GM12878 (cell line): ENCODE results near the gene C11orf91. TPM values are rescaled to one million over a fixed set of nuclear protein-coding genes. Genes with fewer than 3 reads are reported as not detected.

ENCODE experiments used
- ATAC-seq: fragments of 200-7000 bp; cut with Tn5 transposase; 3 replicates; pipeline ENCODE4 v1.9.1; 2020; ENCODE audit warnings: mild to moderate bottlenecking, moderate library complexity
- BruUV-seq: library from RNA; stranded (reverse); fragments of 400-500 nt; replicated peaks from 2 replicates; lab custom pipeline; 2021; lab: Mats Ljungman, UMichigan
- CTCF ChIA-PET: fragments of 300-600 bp; sonication (Branson Sonifier 250); formaldehyde crosslinking; extraction: SDS; loops from one replicate; lab custom pipeline; 2021; ENCODE audit warnings: inconsistent platforms; lab: Yijun Ruan, JAX
- POLR2A ChIA-PET: fragments of 350-600 bp; formaldehyde crosslinking; extraction: SDS; loops from one replicate; lab custom pipeline; 2021; ENCODE audit warnings: inconsistent platforms; lab: Charles Lee
- RAD21 ChIA-PET: fragments of 300-600 bp; sonication (Branson Sonifier 250); formaldehyde crosslinking; loops from one replicate; lab custom pipeline; 2023; ENCODE audit warnings: antibody characterized with exemption; ENCODE audit not compliant: unreplicated experiment; lab: Charles Lee
- SMC1A ChIA-PET: fragments of 300-600 bp; sonication (Branson Sonifier 250); formaldehyde crosslinking; loops from one replicate; lab custom pipeline; 2023; ENCODE audit not compliant: unreplicated experiment, uncharacterized antibody; lab: Charles Lee
- DNase-seq: peaks from one replicate; pipeline ENCODE4 v3.0.0-alpha.2; 2011; ENCODE audit warnings: low read depth, low spot score
- FAIRE-seq: peaks from 3 replicates; lab custom pipeline; 2011; peaks lifted over from hg19 to GRCh38; lab: Jason Lieb, UNC
- H2AFZ ChIP-seq: 2 replicates; pipeline ENCODE4 v1.6.0; 2011; ENCODE audit warnings: low read depth, low read length, control low read depth; ENCODE audit not compliant: control insufficient read depth
- H3K27ac ChIP-seq: 2 replicates; pipeline ENCODE4 v1.5.1; 2011; ENCODE audit warnings: control low read depth; ENCODE audit not compliant: control insufficient read depth, insufficient read depth
- H3K27me3 ChIP-seq, 2 experiments: replicated peaks in 1 of 2; 2 replicates each; pipeline versions ENCODE4 v1.6.0 to v1.6.1; 2011; ENCODE audit warnings: low read length in 1 of 2; ENCODE audit not compliant: control insufficient read depth in 2 of 2, insufficient read depth in 2 of 2
- H3K36me3 ChIP-seq, 2 experiments: 2 replicates each; pipeline ENCODE4 v1.5.1; 2011; ENCODE audit warnings: low read length in 1 of 2; ENCODE audit not compliant: control insufficient read depth in 2 of 2, insufficient read depth in 2 of 2
- H3K4me1 ChIP-seq: 2 replicates; pipeline ENCODE4 v1.6.1; 2011; ENCODE audit warnings: mild to moderate bottlenecking, low read length, moderate library complexity, mixed read lengths; ENCODE audit not compliant: control insufficient read depth, insufficient read depth
- H3K4me2 ChIP-seq: 2 replicates; pipeline ENCODE4 v1.6.0; 2011; ENCODE audit warnings: control low read depth; ENCODE audit not compliant: control insufficient read depth, insufficient read depth
- H3K4me3 ChIP-seq: fragments of 200-600 bp; sonication (generic); 2 replicates; pipeline ENCODE4 v1.5.1; 2016
- H3K79me2 ChIP-seq: 2 replicates; pipeline ENCODE4 v1.6.0; 2011; ENCODE audit warnings: low read length; ENCODE audit not compliant: control insufficient read depth, insufficient read depth
- H3K9ac ChIP-seq: 2 replicates; pipeline ENCODE4 v1.8.0; 2011; ENCODE audit warnings: low read length, control low read depth, mixed read lengths; ENCODE audit not compliant: control insufficient read depth, insufficient read depth
- H3K9me3 ChIP-seq: replicated peaks from 3 replicates; pipeline ENCODE4 v1.5.1; 2011; ENCODE audit warnings: mild to moderate bottlenecking, low read length; ENCODE audit not compliant: control insufficient read depth, insufficient read depth
- H4K20me1 ChIP-seq: 2 replicates; pipeline ENCODE4 v1.6.0; 2011; ENCODE audit not compliant: control insufficient read depth, insufficient read depth
- JUNB ChIP-seq: IDR thresholded peaks from 2 replicates; pipeline ENCODE4 v1.6.1; 2016; ENCODE audit warnings: antibody characterized with exemption, mild to moderate bottlenecking
- JUND ChIP-seq: IDR thresholded peaks from 2 replicates; pipeline ENCODE4 v1.6.1; 2012; ENCODE audit warnings: low read depth, mild to moderate bottlenecking, low read length, improper control_type of control experiment, moderate library complexity
- MEF2B ChIP-seq: fragments of 450-650 bp; IDR thresholded peaks from 2 replicates; pipeline ENCODE4 v1.6.1; 2018; ENCODE audit warnings: mild to moderate bottlenecking, moderate library complexity; ENCODE audit not compliant: partially characterized antibody, poor library complexity, severe bottlenecking
- MLLT1 ChIP-seq: fragments of 450-650 bp; IDR thresholded peaks from 2 replicates; pipeline ENCODE4 v1.6.1; 2016; ENCODE audit warnings: mild to moderate bottlenecking
- MXI1 ChIP-seq: fragments of 150-350 bp; IDR thresholded peaks from 2 replicates; pipeline ENCODE4 v1.6.1; 2011; ENCODE audit warnings: low read depth, mild to moderate bottlenecking, inconsistent platforms, low read length, improper control_type of control experiment
- NR2C1 ChIP-seq: fragments of 450-650 bp; IDR thresholded peaks from 2 replicates; pipeline ENCODE4 v1.6.1; 2017; ENCODE audit warnings: antibody characterized with exemption, mild to moderate bottlenecking, moderate library complexity
- NR2C2 ChIP-seq: IDR thresholded peaks from 2 replicates; pipeline ENCODE4 v1.6.1; 2011; ENCODE audit warnings: borderline replicate concordance, low read depth; ENCODE audit not compliant: control insufficient read depth, insufficient read length
- PAX8 ChIP-seq: fragments of 450-650 bp; IDR thresholded peaks from 2 replicates; pipeline ENCODE4 v1.6.1; 2017; ENCODE audit warnings: mild to moderate bottlenecking, moderate library complexity
- YBX1 ChIP-seq: fragments of 450-650 bp; IDR thresholded peaks from 2 replicates; pipeline ENCODE4 v1.6.1; 2016; ENCODE audit warnings: antibody characterized with exemption
- WGBS: methylation state at CpG from one replicate; pipeline ENCODE4 v1.1.6; 2016; ENCODE audit warnings: low lambda C conversion rate; ENCODE audit not compliant: insufficient replicate concordance, insufficient coverage; ENCODE audit errors: missing lambda C conversion rate; 5-methylcytosine and 5-hydroxymethylcytosine counted together
- in situ Hi-C: fragments of 300-500 bp; cut with MboI; formaldehyde crosslinking; loops from 9 replicates; pipeline ENCODE4 v1.14.3; 2018; ENCODE audit warnings: mixed read lengths
- intact Hi-C: fragments of 100-400 bp; cut with micrococcal nuclease; formaldehyde crosslinking; loops from one replicate; pipeline ENCODE4 v1.14.2; 2022; ENCODE audit not compliant: unreplicated experiment
- polyA plus RNA-seq, 11 experiments: library from polyadenylated mRNA; depleted of rRNA in 4 of 11; unstranded in 6 of 11; stranded (reverse) in 5 of 11; fragments of >200 nt; fragmentation: Nextera tagmentation in 4 of 11; fragmentation: Illumina TruSeq in 1 of 11; extraction: Ambion mirVana in 4 of 11; extraction: Trizol in 1 of 11; gene quantifications; 1 replicate in 1 of 11; 2 replicates in 10 of 11; pipeline versions ENCODE4 v1.2.1 to v1.2.3, GENCODE V29; 2011 to 2016; ENCODE audit warnings: inconsistent platforms in 2 of 11, missing spikeins in 2 of 11, low read depth in 1 of 11
- total RNA-seq, 4 experiments: library from RNA; depleted of rRNA in 3 of 4; stranded (reverse); fragments of >200 nt in 3 of 4; fragmentation: Illumina TruSeq in 1 of 4; extraction: Trizol in 1 of 4; gene quantifications; 2 replicates each; pipeline versions ENCODE4 v1.2.1 to v1.2.3, GENCODE V29; 2013 to 2021

C11orf91 gene
- total and polyA plus RNA-seq, 10 of the 15 experiments (the other 5 are each of a cell fraction or from before 2014, with no cell fraction given): not detected

GRCh38 chr11:33724644-33725035, 24.0 kb upstream of the C11orf91 start:
- ChIA-PET SMC1A (interaction anchor here (0.7 to 2.1 kb wide), 9 partner anchors 9 to 77 kb away, joined by 3 to 17 read pairs (median 3); partner anchors contain the start of gene FBXO3), CTCF (interaction anchor here (1.0 to 4.2 kb wide), 7 partner anchors 8 to 83 kb away, joined by 3 to 32 read pairs (median 4); no protein-coding TSS in a partner anchor), POLR2A (interaction anchor here (0.9 to 1.9 kb wide), 2 partner anchors 10 to 23 kb away, joined by 4 to 6 read pairs; no protein-coding TSS in a partner anchor), RAD21 (interaction anchor here (0.7 to 2.4 kb wide), 5 partner anchors 9 to 138 kb away, joined by 3 to 21 read pairs (median 11); partner anchors contain the start of gene CD59)
- Histone ChIP-seq H3K9me3 (no peaks in the 10 kb centered on the region), H3K27ac (0 out of 2 replicates have a peak overlapping the region, but pooled peaks have one; percentile 9), H3K4me1 (peaks cover 24% of the 10 kb centered on the region), H3K79me2 (peaks cover 37% of the 10 kb centered on the region), H2AFZ (no peak overlapping the region), H3K9ac (no peak overlapping the region), H3K4me2 (peak overlapping the region; percentile 65)
- FAIRE-seq: no peak
- WGBS: 96% methylated on average over 4 of the region's 4 CpGs
- no TSS peak for BruUV-seq
- in situ Hi-C loops: no loop called here
- TF ChIP-seq PAX8 (no peak), JUND (no peak), MXI1 (no peak), NR2C1 (no peak), JUNB (no peak), MEF2B (no peak), YBX1 (no peak), NR2C2 (no peak), MLLT1 (no peak)
- TF ChIP-seq, all 136 proteins: peak for 0
- ATAC-seq (peak; percentile 27), DNase-seq (no peak)
- H4K20me1 ChIP-seq: no peaks in the 10 kb centered on the region
- H3K4me3 ChIP-seq: no peak overlapping the region
- H3K27me3 ChIP-seq: no peaks in the 10 kb centered on the region
- H3K36me3 ChIP-seq: peaks cover 9 to 16% of the 10 kb centered on the region in 2 experiments; a peak in 3 of 4 replicates
- intact Hi-C loops: no loop called here
